Astrocyte (in vitro differentiated cells and primary cell): ENCODE data around the gene SDSL. TPM values are rescaled to one million over a fixed set of nuclear protein-coding genes. Genes with fewer than 3 reads are reported as not detected.

Experiments used
- DNase-seq: peaks from one replicate; pipeline ENCODE4 v3.0.0-alpha.2; 2010; ENCODE audit warnings: low read depth
- FAIRE-seq: peaks from 2 replicates; lab custom pipeline; 2011; peaks lifted over from hg19 to GRCh38; lab: Jason Lieb, UNC
- H2AFZ ChIP-seq: 2 replicates; pipeline ENCODE4 v1.6.0; 2012; ENCODE audit warnings: low read depth, low read length, inconsistent platforms
- H3K27ac ChIP-seq: 2 replicates; pipeline ENCODE4 v1.5.1; 2011; ENCODE audit warnings: low read depth, low read length, inconsistent platforms
- H3K27me3 ChIP-seq: 2 replicates; pipeline ENCODE4 v1.6.0; 2011; ENCODE audit warnings: low read length, inconsistent platforms; ENCODE audit not compliant: insufficient read depth
- H3K36me3 ChIP-seq: 2 replicates; pipeline ENCODE4 v1.5.1; 2011; ENCODE audit warnings: low read length, inconsistent platforms; ENCODE audit not compliant: insufficient read depth
- H3K4me1 ChIP-seq: 2 replicates; pipeline ENCODE4 v1.5.1; 2011; ENCODE audit warnings: low read length, inconsistent platforms; ENCODE audit not compliant: insufficient read depth
- H3K4me2 ChIP-seq: 2 replicates; pipeline ENCODE4 v1.6.0; 2012; ENCODE audit warnings: low read length, inconsistent platforms
- H3K4me3 ChIP-seq: 2 replicates; pipeline ENCODE4 v1.5.1; 2011; ENCODE audit warnings: low read depth, mild to moderate bottlenecking, low read length, inconsistent platforms; ENCODE audit not compliant: insufficient read depth
- H3K79me2 ChIP-seq: 2 replicates; pipeline ENCODE4 v1.6.0; 2012; ENCODE audit warnings: mild to moderate bottlenecking, low read length, inconsistent platforms; ENCODE audit not compliant: insufficient read depth
- H3K9ac ChIP-seq: 2 replicates; pipeline ENCODE4 v1.6.0; 2012; ENCODE audit warnings: mild to moderate bottlenecking, low read length, inconsistent platforms
- H3K9me3 ChIP-seq: 2 replicates; pipeline ENCODE4 v1.5.1; 2012; ENCODE audit warnings: low read depth, mild to moderate bottlenecking, low read length, inconsistent platforms; ENCODE audit not compliant: insufficient read depth
- H4K20me1 ChIP-seq: 2 replicates; pipeline ENCODE4 v1.6.0; 2012; ENCODE audit warnings: low read length, inconsistent platforms; ENCODE audit not compliant: insufficient read depth
- H3K27ac Mint-ChIP-seq: one replicate; pipeline ENCODE4 v1.8.0; 2021; ENCODE audit warnings: mild to moderate bottlenecking, mixed read lengths; ENCODE audit not compliant: unreplicated experiment
- H3K27me3 Mint-ChIP-seq: one replicate; pipeline ENCODE4 v1.8.0; 2021; ENCODE audit warnings: low read depth, mixed read lengths; ENCODE audit not compliant: unreplicated experiment
- H3K36me3 Mint-ChIP-seq: one replicate; pipeline ENCODE4 v1.8.0; 2021; ENCODE audit warnings: low read depth, mixed read lengths; ENCODE audit not compliant: unreplicated experiment
- H3K4me1 Mint-ChIP-seq: one replicate; pipeline ENCODE4 v1.8.0; 2021; ENCODE audit warnings: low read depth, mixed read lengths; ENCODE audit not compliant: unreplicated experiment
- H3K4me3 Mint-ChIP-seq: one replicate; pipeline ENCODE4 v1.8.0; 2021; ENCODE audit warnings: mild to moderate bottlenecking, moderate library complexity, mixed read lengths; ENCODE audit not compliant: unreplicated experiment
- H3K9me3 Mint-ChIP-seq: one replicate; pipeline ENCODE4 v1.8.0; 2021; ENCODE audit warnings: mild to moderate bottlenecking, mixed read lengths; ENCODE audit not compliant: unreplicated experiment
- EZH2 ChIP-seq: IDR thresholded peaks from 2 replicates; pipeline ENCODE4 v1.6.1; 2012; ENCODE audit warnings: mild to moderate bottlenecking, low read length, inconsistent platforms; ENCODE audit not compliant: insufficient read depth
- total RNA-seq: library from RNA; stranded (reverse); gene quantifications from 2 replicates; pipeline ENCODE4 v1.2.1, GENCODE V29; 2021
- TF ChIP-seq, protein P1 (sequence below): IDR thresholded peaks from 2 replicates; pipeline ENCODE4 v1.5.1; 2011; ENCODE audit warnings: low read depth, mild to moderate bottlenecking, inconsistent platforms, low read length, moderate library complexity; ENCODE audit not compliant: insufficient read depth

Gene SDSL
- total RNA-seq, 1 donor from 2014 or later, result 9.5 TPM

DNA sequence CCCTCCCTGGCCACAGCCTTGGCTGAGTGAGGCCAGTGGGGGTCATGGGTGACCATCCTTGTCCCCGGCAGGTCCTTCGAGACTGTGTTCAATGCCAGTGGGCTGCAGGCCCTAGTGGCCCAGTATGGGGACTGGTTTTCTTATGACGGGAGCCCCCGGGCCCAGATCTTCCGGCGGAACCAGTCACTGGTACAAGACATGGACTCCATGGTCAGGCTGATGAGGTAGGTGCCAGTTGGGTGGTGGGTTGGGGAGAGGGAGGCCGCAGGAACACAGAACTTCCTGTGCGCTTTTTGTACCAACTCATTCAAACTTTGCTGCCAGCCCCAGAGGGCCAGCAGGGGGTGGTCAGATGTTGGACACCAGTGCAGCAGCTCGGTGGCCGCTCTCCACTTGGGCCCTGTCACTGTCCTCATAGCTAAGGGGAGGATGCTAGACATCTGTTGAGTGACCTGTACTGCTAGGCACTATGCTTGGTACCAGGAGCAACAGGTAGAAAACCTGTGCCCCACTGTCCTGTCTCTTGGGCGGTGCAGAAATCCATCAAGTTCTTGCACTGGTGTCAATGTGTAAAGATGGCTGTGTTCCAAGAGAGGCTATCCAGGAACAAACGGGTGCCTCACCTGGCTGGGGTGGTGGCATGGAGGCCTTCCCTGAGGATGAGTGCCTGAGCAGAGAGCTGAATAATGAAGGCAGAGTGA is 35.2 kb upstream of the SDSL start:
- no peaks in the 10 kb centered on the region for H3K27me3 ChIP-seq
- DNase-seq (no peak), FAIRE-seq (no peak)
- no peaks in the 10 kb centered on the region for H4K20me1 ChIP-seq
- H3K27ac ChIP-seq, result no peak overlapping the region
- peaks cover 5% of the 10 kb centered on the region for H3K36me3 ChIP-seq
- H3K4me3 Mint-ChIP-seq, result no peak overlapping the region
- H3K79me2 ChIP-seq, result no peaks in the 10 kb centered on the region
- H3K4me1 Mint-ChIP-seq, result no peaks in the 10 kb centered on the region
- H3K27ac Mint-ChIP-seq, result no peak overlapping the region
- no peak overlapping the region for H2AFZ ChIP-seq
- H3K36me3 Mint-ChIP-seq, result peaks cover 13% of the 10 kb centered on the region
- no peak overlapping the region for H3K9ac ChIP-seq
- H3K27me3 Mint-ChIP-seq, result no peaks in the 10 kb centered on the region
- no peaks in the 10 kb centered on the region for H3K9me3 ChIP-seq
- H3K4me2 ChIP-seq, result no peak overlapping the region
- no peaks in the 10 kb centered on the region for H3K9me3 Mint-ChIP-seq
- TF ChIP-seq, protein P1, sequence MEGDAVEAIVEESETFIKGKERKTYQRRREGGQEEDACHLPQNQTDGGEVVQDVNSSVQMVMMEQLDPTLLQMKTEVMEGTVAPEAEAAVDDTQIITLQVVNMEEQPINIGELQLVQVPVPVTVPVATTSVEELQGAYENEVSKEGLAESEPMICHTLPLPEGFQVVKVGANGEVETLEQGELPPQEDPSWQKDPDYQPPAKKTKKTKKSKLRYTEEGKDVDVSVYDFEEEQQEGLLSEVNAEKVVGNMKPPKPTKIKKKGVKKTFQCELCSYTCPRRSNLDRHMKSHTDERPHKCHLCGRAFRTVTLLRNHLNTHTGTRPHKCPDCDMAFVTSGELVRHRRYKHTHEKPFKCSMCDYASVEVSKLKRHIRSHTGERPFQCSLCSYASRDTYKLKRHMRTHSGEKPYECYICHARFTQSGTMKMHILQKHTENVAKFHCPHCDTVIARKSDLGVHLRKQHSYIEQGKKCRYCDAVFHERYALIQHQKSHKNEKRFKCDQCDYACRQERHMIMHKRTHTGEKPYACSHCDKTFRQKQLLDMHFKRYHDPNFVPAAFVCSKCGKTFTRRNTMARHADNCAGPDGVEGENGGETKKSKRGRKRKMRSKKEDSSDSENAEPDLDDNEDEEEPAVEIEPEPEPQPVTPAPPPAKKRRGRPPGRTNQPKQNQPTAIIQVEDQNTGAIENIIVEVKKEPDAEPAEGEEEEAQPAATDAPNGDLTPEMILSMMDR, result no peak
- no peak for TF ChIP-seq EZH2
- no peak overlapping the region for H3K4me3 ChIP-seq
- no peaks in the 10 kb centered on the region for H3K4me1 ChIP-seq

DNA sequence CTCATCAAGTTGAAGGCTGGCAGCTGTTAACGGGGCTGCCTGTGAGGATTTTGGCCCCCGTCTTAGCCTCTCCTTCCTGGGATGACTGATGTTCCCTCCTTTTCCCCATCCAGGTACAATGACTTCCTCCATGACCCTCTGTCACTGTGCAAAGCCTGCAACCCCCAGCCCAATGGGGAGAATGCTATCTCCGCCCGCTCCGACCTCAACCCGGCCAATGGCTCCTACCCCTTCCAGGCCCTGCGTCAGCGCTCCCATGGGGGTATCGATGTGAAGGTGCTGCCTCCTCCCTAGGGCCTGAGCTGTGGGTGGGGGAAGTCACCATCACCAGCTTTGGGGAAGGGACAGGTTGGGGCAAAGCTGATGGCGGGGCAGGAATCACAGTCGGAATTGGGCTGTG is 34.5 kb upstream of the SDSL start:
- Mint-ChIP-seq H3K27ac (no peak overlapping the region), H3K36me3 (peaks cover 13% of the 10 kb centered on the region), H3K4me1 (no peaks in the 10 kb centered on the region), H3K4me3 (no peak overlapping the region), H3K9me3 (no peaks in the 10 kb centered on the region), H3K27me3 (no peaks in the 10 kb centered on the region)
- Histone ChIP-seq H4K20me1 (no peaks in the 10 kb centered on the region), H3K4me2 (no peak overlapping the region), H3K4me1 (no peaks in the 10 kb centered on the region), H3K79me2 (no peaks in the 10 kb centered on the region), H3K9ac (no peak overlapping the region), H2AFZ (no peak overlapping the region), H3K9me3 (no peaks in the 10 kb centered on the region), H3K36me3 (peaks cover 5% of the 10 kb centered on the region), H3K27ac (no peak overlapping the region), H3K4me3 (no peak overlapping the region), H3K27me3 (no peaks in the 10 kb centered on the region)
- no peak for FAIRE-seq
- DNase-seq, result no peak
- TF ChIP-seq, protein P1, result no peak
- TF ChIP-seq EZH2, result no peak

DNA sequence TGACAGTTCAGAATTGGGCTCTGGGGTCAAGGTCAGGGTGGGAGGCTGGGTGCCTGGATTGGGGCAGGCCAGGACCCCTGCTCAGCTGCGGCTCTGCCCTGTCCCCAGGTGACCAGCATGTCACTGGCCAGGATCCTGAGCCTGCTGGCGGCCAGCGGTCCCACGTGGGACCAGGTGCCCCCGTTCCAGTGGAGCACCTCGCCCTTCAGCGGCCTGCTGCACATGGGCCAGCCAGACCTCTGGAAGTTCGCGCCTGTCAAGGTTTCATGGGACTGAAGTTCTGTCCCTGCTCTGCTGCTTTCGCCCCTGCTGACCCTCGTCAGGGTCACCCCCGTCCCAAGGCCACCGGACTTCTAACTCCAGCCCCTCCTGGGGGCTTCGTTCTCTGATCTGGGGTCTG is 33.8 kb upstream of the SDSL start:
- Mint-ChIP-seq H3K4me3 (no peak overlapping the region), H3K9me3 (no peaks in the 10 kb centered on the region), H3K4me1 (no peaks in the 10 kb centered on the region), H3K27me3 (no peaks in the 10 kb centered on the region), H3K36me3 (peaks cover 14% of the 10 kb centered on the region), H3K27ac (peak overlapping the region; percentile 34)
- Histone ChIP-seq H3K4me2 (no peak overlapping the region), H3K79me2 (no peaks in the 10 kb centered on the region), H4K20me1 (no peaks in the 10 kb centered on the region), H2AFZ (no peak overlapping the region), H3K36me3 (peaks cover 5% of the 10 kb centered on the region), H3K27ac (no peak overlapping the region), H3K27me3 (no peaks in the 10 kb centered on the region), H3K9ac (no peak overlapping the region), H3K4me1 (no peaks in the 10 kb centered on the region), H3K9me3 (no peaks in the 10 kb centered on the region), H3K4me3 (no peak overlapping the region)
- no peak for FAIRE-seq
- TF ChIP-seq, protein P1, result no peak
- TF ChIP-seq EZH2, result no peak
- DNase-seq, result no peak
